ENCODE measurements around the gene CNOT2. TPM values are rescaled to one million over a fixed set of nuclear protein-coding genes. Genes with fewer than 3 reads are reported as not detected.

Gene CNOT2
- total RNA-seq, 1 experiment from 2014 or later: 82.9 TPM

DNA sequence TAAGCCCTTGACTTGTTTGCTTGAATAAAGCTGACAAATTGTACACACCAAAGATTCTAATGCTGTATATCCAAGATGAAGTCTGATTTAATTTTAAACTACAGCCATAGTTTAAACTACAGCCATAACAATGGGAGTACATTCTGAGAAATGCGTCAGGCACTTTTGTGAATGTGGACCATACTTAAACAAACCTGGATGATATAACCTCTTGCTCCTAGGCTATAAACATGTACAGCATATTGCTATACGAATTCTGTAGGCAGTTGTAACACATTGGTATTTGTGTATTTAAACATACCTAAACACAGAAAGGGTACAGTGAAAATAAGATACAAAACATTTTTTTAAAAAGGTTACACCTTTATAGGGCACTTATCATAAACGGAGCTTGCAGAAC is 63.4 kb downstream of the CNOT2 start:
- Mint-ChIP-seq H3K36me3 (ENCODE audit: insufficient read depth in 1 of 3, low read depth in 3 of 3) (peaks cover 34 to 43% (median 38%) of the 10 kb centered on the region in 3 experiments), H3K27me3 (ENCODE audit: low read depth) (no peaks in the 10 kb centered on the region)
- H3K27ac ChIP-seq (ENCODE audit: insufficient read length, low read depth, low read length): no peak overlapping the region

More for the DNA sequence above, 63.4 kb downstream of the CNOT2 start:
- H3K4me1 Mint-ChIP-seq: peaks cover 0 to 5% of the 10 kb centered on the region in 2 experiments; a peak in 2 of 4 replicates
- H3K9me3 Mint-ChIP-seq: peaks cover 25 to 28% of the 10 kb centered on the region in 2 experiments
- H4K8ac ChIP-seq (replicated peaks; ENCODE audit: insufficient read length, low read depth, low read length): no peak overlapping the region
- H3K27me3 ChIP-seq (ENCODE audit: insufficient read depth, low read length): no peaks in the 10 kb centered on the region
- H3K79me2 ChIP-seq (ENCODE audit: insufficient read depth, low read length): peaks cover 2% of the 10 kb centered on the region; the same call in 1 of the 2 replicates
- no peak overlapping the region for H3K4ac ChIP-seq (ENCODE audit: low read depth, low read length)
- no peak overlapping the region for H2AFZ ChIP-seq (ENCODE audit: low read length)
- no peak overlapping the region for H2BK5ac ChIP-seq (ENCODE audit: insufficient read length, low read length)
- H2AK5ac ChIP-seq (ENCODE audit: insufficient read length, low read length): no peak overlapping the region
- H3K56ac ChIP-seq (ENCODE audit: insufficient read length, low read depth, low read length): no peak overlapping the region
- no peak overlapping the region for H2BK20ac ChIP-seq (ENCODE audit: low read depth, low read length, poor library complexity, severe bottlenecking)
- TF ChIP-seq, protein P1, sequence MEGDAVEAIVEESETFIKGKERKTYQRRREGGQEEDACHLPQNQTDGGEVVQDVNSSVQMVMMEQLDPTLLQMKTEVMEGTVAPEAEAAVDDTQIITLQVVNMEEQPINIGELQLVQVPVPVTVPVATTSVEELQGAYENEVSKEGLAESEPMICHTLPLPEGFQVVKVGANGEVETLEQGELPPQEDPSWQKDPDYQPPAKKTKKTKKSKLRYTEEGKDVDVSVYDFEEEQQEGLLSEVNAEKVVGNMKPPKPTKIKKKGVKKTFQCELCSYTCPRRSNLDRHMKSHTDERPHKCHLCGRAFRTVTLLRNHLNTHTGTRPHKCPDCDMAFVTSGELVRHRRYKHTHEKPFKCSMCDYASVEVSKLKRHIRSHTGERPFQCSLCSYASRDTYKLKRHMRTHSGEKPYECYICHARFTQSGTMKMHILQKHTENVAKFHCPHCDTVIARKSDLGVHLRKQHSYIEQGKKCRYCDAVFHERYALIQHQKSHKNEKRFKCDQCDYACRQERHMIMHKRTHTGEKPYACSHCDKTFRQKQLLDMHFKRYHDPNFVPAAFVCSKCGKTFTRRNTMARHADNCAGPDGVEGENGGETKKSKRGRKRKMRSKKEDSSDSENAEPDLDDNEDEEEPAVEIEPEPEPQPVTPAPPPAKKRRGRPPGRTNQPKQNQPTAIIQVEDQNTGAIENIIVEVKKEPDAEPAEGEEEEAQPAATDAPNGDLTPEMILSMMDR (conservative IDR thresholded peaks at IDR 0.05): no peak
- no peaks in the 10 kb centered on the region for H3K23me2 ChIP-seq (ENCODE audit: insufficient read length, low read depth, low read length, poor library complexity, severe bottlenecking)
- H2BK120ac ChIP-seq (ENCODE audit: low read depth, low read length, poor library complexity, severe bottlenecking): no peak overlapping the region
- H2BK15ac ChIP-seq (ENCODE audit: low read depth, low read length): no peak overlapping the region
- H3K9me3 ChIP-seq (ENCODE audit: control insufficient read depth, low read depth, low read length): peaks cover 5% of the 10 kb centered on the region
- no peak overlapping the region for H3T11ph ChIP-seq (ENCODE audit: low read length)
- DNase-seq: no peak
- no peak overlapping the region for H3K18ac ChIP-seq (ENCODE audit: insufficient read length, low read depth, low read length)
- no peaks in the 10 kb centered on the region for H3K79me1 ChIP-seq (ENCODE audit: insufficient read depth, low read depth, low read length, poor library complexity, severe bottlenecking)
- H4K91ac ChIP-seq (ENCODE audit: insufficient read length, low read depth, low read length): no peak overlapping the region
- H4K20me1 ChIP-seq (ENCODE audit: control insufficient read depth, insufficient read depth, insufficient read length): no peaks in the 10 kb centered on the region
- no peak overlapping the region for H3K4me2 ChIP-seq (ENCODE audit: insufficient read depth, insufficient read length, low read length)
- H3K14ac ChIP-seq (ENCODE audit: insufficient read depth, low read length): no peak overlapping the region
- H3K23ac ChIP-seq (ENCODE audit: insufficient read length, low read depth, low read length): no peak overlapping the region
- no peaks in the 10 kb centered on the region for H3K4me1 ChIP-seq (ENCODE audit: insufficient read depth, low read length)
- WGBS (ENCODE audit: extremely low coverage, insufficient read length, low lambda C conversion rate): no CpG with 5 or more reads among the region's 3 CpGs
- no peak overlapping the region for H2BK12ac ChIP-seq (ENCODE audit: insufficient read length, low read depth, low read length)
- no peak overlapping the region for H3K9ac ChIP-seq (ENCODE audit: extremely low read depth, insufficient read length, low read length)
- no peak overlapping the region for H4K5ac ChIP-seq (ENCODE audit: insufficient read length, low read depth, low read length)
- no peak overlapping the region for H3K4me3 Mint-ChIP-seq
- no peak overlapping the region for H3K27ac Mint-ChIP-seq

Measured in H9 (cell line).